Stimulated activated CD4-positive, alpha-beta T cell treated with anti-CD3 and anti-CD28 coated beads, Interleukin-12 subunit alpha, Interleukin-12 subunit beta, amount 100 ng/mL, for 48 hours (primary cell): ENCODE data around the gene SLC35A3.
"Not testable (repeated sequence)": the region's sequence is repeated elsewhere in the genome, so short reads cannot be mapped to it uniquely, and the experiment has no call there.

Experiments used
- DNase-seq, 3 donors: peaks; one replicate each; pipeline ENCODE4 v3.0.0-alpha.2; 2020; ENCODE audit warnings: low read depth in 2 of 3, low spot score in 1 of 3

The SLC35A3 gene

GRCh38 chr1:100028765-100029164, 59.0 kb downstream of the SLC35A3 start:
- no peak for DNase-seq

GRCh38 chr1:100034470-100034869, 64.7 kb downstream of the SLC35A3 start:
- DNase-seq: no peak

- DNase-seq: no peak
Observed at GRCh38 chr1:100035214-100035613, 65.4 kb downstream of the SLC35A3 start.

- no peak for DNase-seq
Observed at GRCh38 chr1:100036718-100037655, 67.2 kb downstream of the SLC35A3 start.

GRCh38 chr1:100037656-100037926, 67.8 kb downstream of the SLC35A3 start:
- DNase-seq: no peak

GRCh38 chr1:100037927-100038659, 68.3 kb downstream of the SLC35A3 start:
- DNase-seq: peak; percentile 70 to 88 (median 81)

- peak; percentile 69 to 81 (median 71) for DNase-seq
Observed at GRCh38 chr1:100038660-100039287, 69.0 kb downstream of the SLC35A3 start.

GRCh38 chr1:100039591-100039990, 69.8 kb downstream of the SLC35A3 start:
- no peak for DNase-seq

- DNase-seq: no peak
Observed at GRCh38 chr1:100045206-100045605, 75.4 kb downstream of the SLC35A3 start.

GRCh38 chr1:100047235-100047708, 77.5 kb downstream of the SLC35A3 start:
- not testable (repeated sequence) for DNase-seq

- no peak for DNase-seq
Observed at GRCh38 chr1:100050139-100050538, 80.3 kb downstream of the SLC35A3 start.

- DNase-seq: no peak
Observed at GRCh38 chr1:100051401-100051800, 81.6 kb downstream of the SLC35A3 start.

- no peak for DNase-seq
Observed at GRCh38 chr1:100051893-100052292, 82.1 kb downstream of the SLC35A3 start.

- DNase-seq: no peak
Observed at GRCh38 chr1:100053119-100053518, 83.3 kb downstream of the SLC35A3 start.

GRCh38 chr1:100053727-100054126, 83.9 kb downstream of the SLC35A3 start:
- no peak for DNase-seq

- DNase-seq: no peak
Observed at GRCh38 chr1:100061681-100062080, 91.9 kb downstream of the SLC35A3 start.

GRCh38 chr1:100065183-100065968, 95.6 kb downstream of the SLC35A3 start:
- DNase-seq: no peak

- no peak for DNase-seq
Observed at GRCh38 chr1:100065969-100066227, 96.1 kb downstream of the SLC35A3 start.

- no peak for DNase-seq
Observed at GRCh38 chr1:100070201-100070939, 100.6 kb downstream of the SLC35A3 start.

GRCh38 chr1:100073531-100073930, 103.7 kb downstream of the SLC35A3 start:
- DNase-seq: no peak
